ENCODE data around the gene SYVN1.

- TF ChIP-seq CTCF (IDR thresholded peaks at IDR 0.05), result no peak
- TF ChIP-seq POLR2AphosphoS5 (IDR thresholded peaks at IDR 0.05; ENCODE audit: low read depth, low read length), result no peak
- TF ChIP-seq REST (IDR thresholded peaks at IDR 0.05; ENCODE audit: insufficient read depth in 1 of 2, low read depth in 2 of 2, low read length in 1 of 2), result no peak
- no peak for TF ChIP-seq SIN3A (IDR thresholded peaks at IDR 0.05; ENCODE audit: borderline replicate concordance, insufficient read depth, low read depth, low read length)
- no peak for TF ChIP-seq TCF7L2 (IDR thresholded peaks at IDR 0.05; ENCODE audit: low read depth, low read length)
These were observed 1.2 kb downstream of the SYVN1 start for GRCh38 chr11:65132988-65133700.
